ENCODE data around the gene BNC2. TPM values are rescaled to one million over a fixed set of nuclear protein-coding genes. Genes with fewer than 3 reads are reported as not detected.

Gene BNC2
- total RNA-seq, 2 experiments from 2014 or later, result not detected

DNA sequence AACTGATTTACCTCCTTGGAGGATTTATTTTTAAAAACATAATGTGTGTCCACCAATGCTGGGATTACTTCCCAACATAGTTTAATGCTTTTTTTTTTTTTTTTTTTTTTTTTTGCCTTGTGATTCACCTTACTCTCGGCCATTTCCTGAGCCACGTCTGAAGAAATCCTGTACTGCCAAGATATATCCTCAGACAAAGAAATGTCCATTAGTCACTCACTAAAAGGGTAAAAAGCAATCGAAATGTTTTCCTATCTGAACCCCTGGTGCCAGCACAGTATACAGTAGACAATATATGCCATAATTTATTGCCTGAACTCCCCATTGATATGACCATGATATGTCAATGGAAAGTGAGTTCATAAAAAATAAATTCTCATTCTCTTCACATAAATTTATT, 344.1 kb downstream of the BNC2 start:
- no peak for TF ChIP-seq EZH2phosphoT487 (IDR thresholded peaks at IDR 0.05; ENCODE audit: borderline replicate concordance, low read depth, low read length)
- TF ChIP-seq, protein P1, sequence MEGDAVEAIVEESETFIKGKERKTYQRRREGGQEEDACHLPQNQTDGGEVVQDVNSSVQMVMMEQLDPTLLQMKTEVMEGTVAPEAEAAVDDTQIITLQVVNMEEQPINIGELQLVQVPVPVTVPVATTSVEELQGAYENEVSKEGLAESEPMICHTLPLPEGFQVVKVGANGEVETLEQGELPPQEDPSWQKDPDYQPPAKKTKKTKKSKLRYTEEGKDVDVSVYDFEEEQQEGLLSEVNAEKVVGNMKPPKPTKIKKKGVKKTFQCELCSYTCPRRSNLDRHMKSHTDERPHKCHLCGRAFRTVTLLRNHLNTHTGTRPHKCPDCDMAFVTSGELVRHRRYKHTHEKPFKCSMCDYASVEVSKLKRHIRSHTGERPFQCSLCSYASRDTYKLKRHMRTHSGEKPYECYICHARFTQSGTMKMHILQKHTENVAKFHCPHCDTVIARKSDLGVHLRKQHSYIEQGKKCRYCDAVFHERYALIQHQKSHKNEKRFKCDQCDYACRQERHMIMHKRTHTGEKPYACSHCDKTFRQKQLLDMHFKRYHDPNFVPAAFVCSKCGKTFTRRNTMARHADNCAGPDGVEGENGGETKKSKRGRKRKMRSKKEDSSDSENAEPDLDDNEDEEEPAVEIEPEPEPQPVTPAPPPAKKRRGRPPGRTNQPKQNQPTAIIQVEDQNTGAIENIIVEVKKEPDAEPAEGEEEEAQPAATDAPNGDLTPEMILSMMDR (conservative IDR thresholded peaks at IDR 0.05; ENCODE audit: low read length), result no peak
- no peak for DNase-seq (ENCODE audit: low spot score)
- H3K9me3 ChIP-seq (ENCODE audit: low read length), result no peaks in the 10 kb centered on the region
- H3K79me2 ChIP-seq (ENCODE audit: insufficient read depth, low read depth, low read length), result no peaks in the 10 kb centered on the region
- no peak overlapping the region for H2AFZ ChIP-seq (ENCODE audit: low read length)
- no peak overlapping the region for H3K4me3 ChIP-seq (ENCODE audit: low read depth, low read length, poor library complexity, severe bottlenecking)
- H3K27ac ChIP-seq (ENCODE audit: low read depth, low read length, poor library complexity, severe bottlenecking), result no peak overlapping the region
- CTCF ChIA-PET (ENCODE audit: unreplicated experiment), result no interaction called here
- no peaks in the 10 kb centered on the region for H3K36me3 ChIP-seq (ENCODE audit: insufficient read depth, low read length)
- no peaks in the 10 kb centered on the region for H4K20me1 ChIP-seq (ENCODE audit: insufficient read depth, low read length)
- POLR2A ChIA-PET, result no interaction called here
- H3K4me2 ChIP-seq (ENCODE audit: low read length), result no peak overlapping the region
- no TSS peak for BruUV-seq (replicated peaks)
- intact Hi-C loops (cut with micrococcal nuclease; ENCODE audit: unreplicated experiment), result no loop called here
- H3K9me2 ChIP-seq (ENCODE audit: insufficient read depth, low read length), result no peaks in the 10 kb centered on the region
- H3K4me1 ChIP-seq (ENCODE audit: insufficient read depth, low read length, poor library complexity, severe bottlenecking), result no peaks in the 10 kb centered on the region

DNA sequence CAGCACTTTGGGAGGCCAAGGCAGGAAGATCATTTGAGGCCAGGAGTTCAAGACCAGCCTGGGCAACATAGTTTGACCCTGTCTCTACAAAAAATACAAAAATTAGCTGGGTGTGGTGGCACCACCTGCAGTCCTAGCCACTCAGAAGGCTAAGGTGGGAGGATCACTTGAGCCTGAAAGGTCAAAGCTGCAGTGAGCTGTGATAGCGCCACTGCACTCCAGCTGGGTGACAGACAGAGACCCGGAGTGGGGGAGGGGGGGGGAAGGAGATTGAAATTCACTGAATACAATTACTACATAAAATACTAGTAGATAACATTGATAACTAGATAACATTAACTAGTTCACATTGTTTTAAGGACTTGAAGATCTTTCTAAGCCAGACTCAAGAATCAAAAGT, 345.6 kb downstream of the BNC2 start:
- intact Hi-C loops (cut with micrococcal nuclease; ENCODE audit: unreplicated experiment), result no loop called here
- Histone ChIP-seq H3K4me1 (ENCODE audit: insufficient read depth, low read length, poor library complexity, severe bottlenecking) (no peaks in the 10 kb centered on the region), H3K79me2 (ENCODE audit: insufficient read depth, low read depth, low read length) (no peaks in the 10 kb centered on the region), H3K9me3 (ENCODE audit: low read length) (no peaks in the 10 kb centered on the region), H3K4me2 (ENCODE audit: low read length) (no peak overlapping the region), H3K27ac (ENCODE audit: low read depth, low read length, poor library complexity, severe bottlenecking) (no peak overlapping the region), H3K36me3 (ENCODE audit: insufficient read depth, low read length) (no peaks in the 10 kb centered on the region), H2AFZ (ENCODE audit: low read length) (no peak overlapping the region), H4K20me1 (ENCODE audit: insufficient read depth, low read length) (no peaks in the 10 kb centered on the region), H3K9me2 (ENCODE audit: insufficient read depth, low read length) (no peaks in the 10 kb centered on the region), H3K4me3 (ENCODE audit: low read depth, low read length, poor library complexity, severe bottlenecking) (no peak overlapping the region)
- no peak for TF ChIP-seq EZH2phosphoT487 (IDR thresholded peaks at IDR 0.05; ENCODE audit: borderline replicate concordance, low read depth, low read length)
- TF ChIP-seq, protein P1 (conservative IDR thresholded peaks at IDR 0.05; ENCODE audit: low read length), result no peak
- CTCF ChIA-PET (ENCODE audit: unreplicated experiment), result no interaction called here
- POLR2A ChIA-PET, result interaction anchor here (0.5 to 1.0 kb wide), 3 partner anchors 49 to 1832 kb away, joined by 3 to 5 read pairs (median 4); no protein-coding TSS in a partner anchor
- no peak for DNase-seq (ENCODE audit: low spot score)
- no TSS peak for BruUV-seq (replicated peaks)

DNA sequence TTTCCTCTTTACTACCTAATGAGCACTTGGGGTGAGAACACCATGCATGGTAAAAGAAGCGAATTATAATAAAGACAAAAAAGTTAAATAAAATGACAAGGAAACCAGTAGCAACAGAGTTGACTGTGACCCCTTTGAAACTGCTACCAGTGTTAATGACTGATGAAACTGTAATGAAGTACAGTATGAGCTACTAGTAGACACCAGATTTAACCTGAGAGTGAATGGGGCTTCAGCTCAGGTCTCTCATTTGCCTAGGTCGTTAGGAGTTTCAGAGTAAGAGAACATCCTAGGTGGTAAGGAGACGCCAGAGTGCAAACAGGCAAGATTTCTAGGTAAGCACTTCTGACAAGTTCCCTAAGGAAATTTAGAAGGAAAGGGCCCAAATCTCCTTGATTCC, 346.4 kb downstream of the BNC2 start:
- ChIA-PET POLR2A (interaction anchor here (1.0 kb wide), 1 partner anchor 91 kb away, joined by 3 read pairs; no protein-coding TSS in a partner anchor), CTCF (ENCODE audit: unreplicated experiment) (no interaction called here)
- intact Hi-C loops (cut with micrococcal nuclease; ENCODE audit: unreplicated experiment), result no loop called here
- H3K9me3 ChIP-seq (ENCODE audit: low read length), result no peaks in the 10 kb centered on the region
- no peak for TF ChIP-seq EZH2phosphoT487 (IDR thresholded peaks at IDR 0.05; ENCODE audit: borderline replicate concordance, low read depth, low read length)
- TF ChIP-seq, protein P1 (conservative IDR thresholded peaks at IDR 0.05; ENCODE audit: low read length), result no peak
- H2AFZ ChIP-seq (ENCODE audit: low read length), result no peak overlapping the region
- H3K79me2 ChIP-seq (ENCODE audit: insufficient read depth, low read depth, low read length), result no peaks in the 10 kb centered on the region
- no peak overlapping the region for H3K4me3 ChIP-seq (ENCODE audit: low read depth, low read length, poor library complexity, severe bottlenecking)
- H4K20me1 ChIP-seq (ENCODE audit: insufficient read depth, low read length), result no peaks in the 10 kb centered on the region
- H3K4me2 ChIP-seq (ENCODE audit: low read length), result no peak overlapping the region
- no peaks in the 10 kb centered on the region for H3K4me1 ChIP-seq (ENCODE audit: insufficient read depth, low read length, poor library complexity, severe bottlenecking)
- BruUV-seq (replicated peaks), result no TSS peak
- H3K9me2 ChIP-seq (ENCODE audit: insufficient read depth, low read length), result no peaks in the 10 kb centered on the region
- no peak overlapping the region for H3K27ac ChIP-seq (ENCODE audit: low read depth, low read length, poor library complexity, severe bottlenecking)
- DNase-seq (ENCODE audit: low spot score), result no peak
- H3K36me3 ChIP-seq (ENCODE audit: insufficient read depth, low read length), result no peaks in the 10 kb centered on the region

Measured in OCI-LY7 (cell line).